GM21528 (cell line): ENCODE results near the gene ENC1.
A peak's percentile ranks its signal among the peaks of the same experiment; 100 is the strongest.

Experiments
- ATAC-seq: cut with Tn5 transposase; IDR thresholded peaks from one replicate; pipeline ENCODE4 v1.9.1; 2021; ENCODE audit warnings: mild to moderate bottlenecking, moderate library complexity; ENCODE audit not compliant: unreplicated experiment, low FRiP score

Gene ENC1

DNA sequence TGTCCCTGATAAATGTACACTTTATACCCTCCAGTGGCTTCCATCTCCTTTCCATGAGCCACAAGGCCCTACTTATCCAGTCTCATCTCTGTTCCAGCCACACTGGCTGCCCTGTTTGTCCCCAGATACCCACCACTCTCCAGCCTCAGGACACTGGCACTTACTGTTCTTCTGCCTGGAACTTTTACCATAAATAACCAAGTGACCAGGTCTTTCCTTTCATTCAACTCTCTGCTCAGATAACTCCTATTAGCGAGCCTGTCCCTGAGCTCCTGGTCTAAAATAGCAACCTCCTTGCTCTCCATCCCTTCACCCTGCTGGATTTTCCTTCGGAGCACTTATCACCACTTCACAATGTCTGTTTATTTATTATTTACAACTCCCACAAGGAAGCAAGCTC, 16.6 kb upstream of the ENC1 start:
- no peak for ATAC-seq

DNA sequence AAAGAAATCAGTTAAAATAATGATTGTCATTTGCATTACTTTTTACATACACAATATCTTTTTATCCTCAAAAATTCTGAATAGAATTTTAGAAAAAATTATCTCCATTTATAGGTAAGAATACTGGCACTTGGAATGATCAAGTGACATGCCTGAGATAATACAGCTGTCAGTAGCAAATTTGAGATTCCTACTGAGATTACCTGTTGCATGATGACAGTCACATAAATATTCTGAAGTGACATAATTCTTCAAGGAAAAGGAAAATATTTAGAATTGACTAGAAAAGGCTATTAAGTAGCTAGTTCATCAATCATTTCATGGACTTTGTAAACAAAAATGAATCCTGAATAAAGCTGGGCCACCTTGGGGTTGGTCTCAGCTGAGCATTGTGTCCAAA, 15.2 kb upstream of the ENC1 start:
- no peak for ATAC-seq

DNA sequence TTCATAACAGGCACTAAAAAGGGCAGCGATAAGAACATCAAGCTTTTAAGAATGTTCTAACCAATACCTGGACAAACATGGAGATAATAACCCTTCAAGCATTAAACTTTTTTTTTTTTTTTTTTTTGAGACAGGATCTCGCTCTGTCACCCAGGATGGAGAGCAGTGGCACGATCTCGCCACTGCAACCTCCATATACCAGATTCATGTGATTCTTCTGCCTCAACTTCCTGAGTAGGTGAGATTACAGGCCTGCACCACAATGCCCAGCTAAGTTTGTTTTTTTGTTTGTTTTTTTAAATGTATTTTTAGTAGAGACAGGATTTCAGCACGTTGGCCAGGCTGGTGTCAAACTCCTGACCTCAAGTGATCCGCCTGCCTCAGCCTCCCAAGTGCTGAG, 14.7 kb upstream of the ENC1 start:
- ATAC-seq = no peak

DNA sequence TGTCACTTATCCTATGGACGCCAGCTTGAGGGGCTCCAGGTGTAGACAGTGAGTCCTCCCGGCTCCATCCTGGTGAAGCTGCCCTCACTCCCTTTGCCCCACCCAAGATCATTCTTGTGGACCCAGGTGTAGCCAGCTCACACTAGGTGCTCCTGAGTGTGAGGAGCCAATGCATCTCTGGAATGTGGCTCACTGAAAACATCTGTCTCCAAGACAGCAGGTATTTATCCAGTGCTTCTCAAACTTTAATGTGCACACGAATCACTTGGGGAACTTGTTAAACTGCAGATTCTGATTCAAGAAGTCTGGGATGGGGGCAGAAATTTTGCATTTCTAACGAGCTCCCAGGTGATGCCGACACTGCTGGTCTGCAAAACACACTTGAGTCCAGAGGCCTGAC, 13.5 kb upstream of the ENC1 start:
- no peak for ATAC-seq

DNA sequence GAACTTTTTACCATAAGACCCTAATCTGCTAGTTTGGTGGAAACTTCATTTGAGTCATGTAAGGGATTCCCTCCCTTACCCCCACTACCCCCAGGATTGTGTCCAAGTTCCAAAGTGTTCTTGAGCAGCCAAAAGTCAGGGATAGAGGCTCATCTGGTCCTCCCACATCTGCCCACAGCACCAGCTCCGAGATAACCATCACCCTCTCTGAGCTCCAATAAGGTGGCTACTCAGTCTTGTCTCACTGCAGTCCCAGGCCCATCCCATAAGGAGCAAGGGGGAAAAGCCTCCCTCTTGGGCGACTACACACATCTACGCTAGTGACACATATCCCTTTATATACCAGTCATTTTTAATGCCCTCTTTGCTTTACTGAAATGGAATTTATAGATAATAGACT, 12.0 kb upstream of the ENC1 start:
- no peak for ATAC-seq

DNA sequence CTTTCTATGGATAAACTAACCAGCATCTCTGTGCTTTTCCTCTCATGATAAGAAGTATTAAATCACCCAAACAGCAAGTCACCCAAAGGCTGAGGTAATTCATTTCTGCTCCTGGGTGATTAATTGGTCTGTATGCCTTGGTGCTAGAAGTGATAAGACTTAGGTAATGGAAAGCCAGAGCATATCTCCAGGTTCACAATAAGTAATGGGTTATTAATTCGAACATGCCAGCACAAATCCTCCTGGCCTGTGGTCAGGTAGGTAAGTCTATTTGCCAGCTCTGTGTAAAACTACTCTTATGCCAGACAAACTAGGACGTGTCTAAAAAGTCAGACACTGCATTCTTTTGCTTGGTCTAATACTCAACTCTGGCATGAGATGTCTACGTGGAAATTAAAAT, 11.2 kb upstream of the ENC1 start:
- ATAC-seq = no peak

DNA sequence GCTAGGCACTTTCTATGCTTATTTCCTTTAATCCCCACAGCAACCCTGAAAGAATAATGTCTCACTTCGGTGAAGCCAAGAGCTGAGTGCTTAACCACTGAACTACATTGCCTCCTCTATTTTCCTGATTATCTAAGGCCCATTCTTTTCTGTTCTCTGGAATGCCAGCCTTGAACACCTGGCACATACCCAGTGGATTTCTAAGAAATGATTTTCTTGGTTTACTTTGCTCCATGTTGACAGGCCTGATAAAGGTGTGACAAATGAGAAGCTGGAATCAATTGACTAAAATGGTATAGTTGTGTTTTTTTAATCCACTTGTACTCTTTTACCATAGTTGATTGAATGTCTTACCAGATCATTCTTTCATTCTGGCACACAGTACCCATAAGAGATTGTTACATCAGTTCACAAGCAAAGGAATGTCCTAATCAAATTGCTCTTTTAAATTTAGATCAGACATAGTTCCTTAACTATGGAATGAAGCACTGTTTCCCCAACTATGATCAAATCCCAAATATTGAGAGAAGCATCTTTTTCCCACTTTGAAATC, 9.0 kb upstream of the ENC1 start:
- ATAC-seq = no peak

DNA sequence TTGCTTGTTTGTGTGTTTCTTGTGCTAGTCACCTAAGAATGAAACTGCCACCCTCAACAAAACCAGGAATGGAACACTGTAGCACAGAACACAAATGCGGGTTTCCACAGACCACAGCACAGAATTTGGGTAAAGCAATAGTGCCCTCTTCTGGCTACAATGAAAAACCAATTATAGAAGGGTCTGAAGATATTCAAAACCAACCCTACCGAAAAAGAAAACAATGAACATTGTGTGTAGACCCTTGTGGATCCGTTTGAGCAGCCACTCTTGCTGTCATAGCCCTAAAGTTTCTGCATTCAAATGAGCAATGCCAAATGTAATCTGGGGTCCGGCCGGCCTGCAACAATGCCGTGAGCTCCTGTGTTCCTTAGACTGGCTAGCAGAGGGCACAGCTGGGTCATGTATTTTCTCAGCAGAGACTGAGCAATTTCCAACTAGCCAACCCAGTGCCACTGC, 8.3 kb upstream of the ENC1 start:
- no peak for ATAC-seq

DNA sequence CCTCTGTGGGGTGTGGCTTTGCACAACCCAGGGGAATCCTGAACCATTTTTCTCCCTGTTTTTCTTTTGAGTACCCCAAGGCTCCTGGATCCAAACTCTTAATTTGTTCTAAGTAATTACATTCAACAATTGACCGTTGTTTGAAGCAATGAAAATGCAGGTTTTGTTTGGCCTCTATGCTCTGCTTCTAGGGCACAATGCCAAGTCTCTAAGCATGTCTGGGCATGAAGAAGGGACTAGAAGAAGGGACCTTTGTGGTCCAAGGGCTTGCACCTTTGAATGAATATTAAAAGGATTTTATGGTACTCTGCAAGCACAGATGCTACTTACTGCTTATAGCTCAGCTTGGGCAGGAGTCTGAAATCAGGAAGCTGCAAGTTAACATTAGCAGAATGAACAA, 6.6 kb upstream of the ENC1 start:
- no peak for ATAC-seq

DNA sequence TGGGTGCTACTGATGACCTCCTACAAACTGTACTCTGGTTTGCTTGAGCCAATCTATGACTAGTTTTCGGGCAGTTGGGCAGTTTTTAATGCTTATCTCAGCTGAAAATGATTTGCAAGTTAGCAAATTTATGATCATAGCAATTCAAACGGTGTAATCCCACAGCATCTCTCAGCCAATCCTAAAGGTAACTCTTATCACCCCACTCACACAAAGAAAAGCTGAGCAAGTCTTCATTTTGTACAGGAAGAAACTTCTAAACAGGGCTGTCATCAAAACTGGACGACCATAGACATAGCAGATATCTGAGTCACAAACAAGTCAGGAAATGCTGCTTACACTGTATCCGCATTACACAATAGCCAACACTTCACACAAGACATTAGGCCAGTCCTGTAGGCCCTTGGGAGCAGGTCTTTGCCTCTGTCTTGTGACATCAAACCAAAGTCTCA, 2.6 kb upstream of the ENC1 start:
- ATAC-seq = no peak

DNA sequence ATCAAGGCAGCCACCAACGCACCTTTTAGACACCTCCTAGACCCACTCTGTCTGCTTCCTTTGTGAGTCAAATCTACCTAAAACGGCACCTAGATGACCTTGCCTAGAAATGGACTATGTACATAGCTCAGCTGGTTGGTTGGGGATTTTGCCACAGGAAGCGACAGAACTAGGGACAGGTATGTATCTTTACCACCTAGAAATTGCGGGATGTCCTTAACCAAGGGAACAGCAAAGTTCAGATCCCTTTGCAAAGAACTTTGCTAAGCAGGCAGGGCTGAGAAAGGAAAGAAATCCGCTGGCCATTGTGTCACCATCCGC, 2.0 kb upstream of the ENC1 start:
- no peak for ATAC-seq

DNA sequence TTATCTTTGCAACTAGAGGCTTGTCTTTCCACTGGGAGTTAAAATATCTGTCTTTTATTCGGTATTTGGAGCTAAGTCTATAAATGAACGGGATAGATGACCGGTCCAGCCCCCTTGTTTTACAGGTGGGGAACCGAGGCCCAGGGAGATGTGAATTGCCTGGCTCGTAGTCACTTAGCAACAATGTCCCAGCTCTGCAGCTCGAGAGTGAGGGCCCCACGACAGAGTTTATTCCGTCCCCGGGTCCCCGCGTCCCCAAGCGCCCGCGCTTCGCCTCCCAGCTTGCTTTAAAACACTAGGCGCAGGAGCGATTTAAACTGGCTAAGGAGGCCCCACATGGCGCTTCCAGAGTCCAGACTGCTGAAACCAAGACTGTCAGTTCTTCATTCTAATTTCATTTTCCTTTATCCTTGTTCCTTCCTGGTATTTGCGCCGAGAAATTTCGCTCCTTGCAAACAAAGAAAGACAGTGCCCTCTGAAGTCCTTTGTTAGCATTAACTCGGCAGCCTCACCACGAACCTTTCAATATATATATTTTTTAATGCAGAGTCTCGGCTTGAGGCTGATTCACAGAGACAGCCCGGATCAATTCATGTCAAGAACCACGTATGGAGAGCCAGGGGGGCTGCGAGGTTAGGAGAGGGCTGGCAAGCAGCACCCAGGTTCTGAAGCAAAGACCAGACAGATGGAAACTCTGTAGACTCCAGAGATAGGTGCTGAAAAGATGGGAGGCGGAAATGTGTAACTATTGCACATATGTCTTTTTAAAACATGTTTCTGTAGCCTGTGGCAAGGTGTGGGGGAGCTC, 1.4 kb upstream of the ENC1 start:
- ATAC-seq = no peak

DNA sequence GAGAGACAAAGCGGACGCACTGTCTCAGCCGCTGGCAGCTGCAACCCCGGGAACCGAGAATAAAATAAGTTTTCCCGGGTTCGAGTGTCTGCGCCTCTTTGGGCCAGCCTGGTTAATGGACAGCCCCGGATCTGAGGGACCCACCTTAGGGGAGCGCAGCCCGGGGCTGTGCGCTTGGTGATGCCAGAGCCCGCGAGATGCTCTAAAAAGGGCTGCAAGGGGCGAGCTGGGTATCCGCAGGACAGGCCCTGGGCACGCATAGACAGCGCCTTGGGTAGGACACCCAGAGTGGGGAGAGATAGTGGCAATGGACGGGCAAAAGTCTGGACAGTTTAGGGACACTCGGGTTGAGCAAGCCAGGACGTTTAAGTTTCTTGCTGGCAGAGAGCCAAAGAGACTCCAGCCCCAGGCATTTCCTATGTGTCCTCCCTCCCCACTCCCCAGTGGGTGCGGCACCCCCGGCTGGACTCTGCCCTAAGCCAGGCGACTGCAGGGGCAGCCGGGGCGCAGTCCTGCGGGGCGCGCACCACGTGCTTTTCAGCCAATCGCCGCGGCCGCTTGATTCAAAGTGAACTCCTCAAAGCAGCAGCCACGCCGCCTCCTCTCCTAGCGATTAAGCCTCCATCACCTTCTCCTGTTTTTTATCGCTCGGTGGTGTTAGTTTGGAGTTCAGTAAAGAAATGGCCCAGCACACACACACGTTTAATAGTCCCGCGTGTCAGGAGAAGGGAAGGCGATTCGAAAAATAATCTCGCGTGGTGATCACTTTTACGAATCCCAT, 616 bp upstream of the ENC1 start:
- peak; percentile 23 for ATAC-seq

DNA sequence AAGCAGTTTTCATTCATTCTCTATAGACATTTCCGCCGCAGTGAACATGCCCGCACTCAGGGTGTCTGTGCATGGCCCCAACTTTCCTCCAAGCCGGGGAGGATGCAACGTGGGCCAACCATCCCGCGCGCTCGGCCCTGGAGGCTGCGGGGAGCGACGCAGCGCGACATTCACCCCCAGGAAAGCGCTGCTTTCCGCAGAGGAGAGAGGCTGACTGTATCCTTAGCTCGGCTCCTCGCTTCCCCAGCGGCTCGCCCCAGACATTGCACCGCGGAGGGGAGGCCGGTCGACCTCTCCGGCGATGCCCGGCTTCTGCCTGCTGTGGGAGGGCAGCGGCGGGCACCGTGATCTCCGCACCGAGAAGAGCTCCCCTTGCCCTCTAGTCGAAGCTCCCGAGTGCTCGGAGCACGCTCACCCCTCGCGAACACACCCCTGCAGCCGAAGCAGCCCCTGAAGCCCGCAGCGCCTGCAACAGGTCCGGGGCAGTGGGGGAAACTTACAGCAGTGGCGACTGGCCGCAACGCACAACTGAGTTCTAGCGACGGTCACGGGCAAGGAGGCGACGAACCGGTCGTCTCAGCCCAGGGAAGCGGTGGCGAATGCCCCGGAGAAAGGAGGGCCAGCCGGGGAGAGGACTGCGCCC, 600 bp downstream of the ENC1 start:
- ATAC-seq = peak; percentile 30

DNA sequence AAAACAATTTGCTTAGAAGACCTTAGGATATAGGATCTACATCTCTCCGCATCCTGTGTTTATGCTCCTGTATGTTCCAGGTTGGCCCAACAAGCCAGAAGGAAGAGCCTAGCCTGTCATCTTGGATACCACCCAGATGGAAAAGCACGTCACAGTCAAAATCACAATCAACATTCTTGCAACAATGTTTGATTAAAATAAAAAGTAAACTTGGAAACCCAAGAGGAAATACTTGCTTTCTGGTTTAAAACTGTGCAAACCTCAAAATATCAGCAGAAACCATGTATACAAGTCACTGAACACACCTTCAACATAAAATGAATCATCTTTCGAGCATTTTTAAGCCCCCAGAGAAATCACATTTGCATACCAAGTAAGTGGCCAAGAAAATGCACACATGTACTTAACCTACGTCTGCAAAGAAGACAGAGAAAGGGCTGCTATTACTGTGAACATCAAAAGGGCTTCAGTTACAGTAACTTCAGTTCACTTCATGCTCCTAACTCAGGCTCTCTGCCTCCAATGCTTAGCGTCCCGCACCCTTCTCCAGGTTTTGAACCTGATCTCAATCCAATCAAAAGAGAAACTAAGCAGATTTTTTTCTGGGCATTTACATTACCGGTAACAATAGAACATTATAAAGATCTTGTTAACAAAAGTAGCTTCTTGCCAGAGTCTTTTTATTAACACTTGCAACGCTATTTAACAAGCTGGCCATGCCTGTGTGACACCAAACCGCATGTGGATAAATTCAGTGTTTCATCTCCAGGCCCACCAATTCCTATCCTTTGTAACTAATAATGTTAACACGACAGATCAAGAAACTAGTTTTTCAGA, 1.3 kb downstream of the ENC1 start:
- ATAC-seq = peak; percentile 31

DNA sequence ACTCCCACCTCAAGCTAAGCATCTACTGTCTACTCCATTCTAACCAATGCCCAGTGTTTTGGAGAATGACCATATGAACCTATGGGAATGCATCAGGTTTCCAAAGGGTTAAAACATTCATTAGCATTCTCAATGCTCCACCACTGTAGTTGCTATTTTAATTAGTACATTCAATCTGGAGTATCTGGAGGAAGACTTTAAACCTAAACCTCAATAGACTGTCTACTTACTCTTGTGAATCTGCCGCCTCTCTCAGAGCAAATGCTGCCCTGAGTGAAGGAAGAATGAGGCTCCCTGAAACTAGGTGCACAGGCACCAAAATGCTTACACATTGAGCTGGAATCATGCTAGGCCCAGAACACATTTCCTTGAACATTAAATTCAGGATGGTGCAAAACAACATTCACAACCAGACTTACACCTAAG, 2.0 kb downstream of the ENC1 start:
- no peak for ATAC-seq

DNA sequence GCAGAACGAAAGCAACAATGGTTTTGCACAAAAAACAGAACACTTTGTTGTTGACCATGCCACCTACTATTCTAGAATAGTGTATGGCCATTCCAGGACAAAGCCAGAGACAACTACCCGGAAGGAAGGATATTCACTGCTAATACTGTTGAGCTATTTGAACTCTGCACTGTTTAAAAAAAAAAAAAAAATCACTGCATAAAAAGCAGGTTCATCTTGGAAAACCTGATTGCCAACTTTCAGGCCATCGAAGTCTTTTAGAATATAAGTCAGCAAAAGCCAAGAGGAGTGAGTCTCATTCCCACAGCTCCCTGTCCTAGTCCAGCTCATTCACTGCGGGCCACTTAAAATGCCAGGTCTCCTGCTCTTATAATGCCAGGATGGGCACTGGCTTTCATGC, 4.0 kb downstream of the ENC1 start:
- ATAC-seq = no peak

DNA sequence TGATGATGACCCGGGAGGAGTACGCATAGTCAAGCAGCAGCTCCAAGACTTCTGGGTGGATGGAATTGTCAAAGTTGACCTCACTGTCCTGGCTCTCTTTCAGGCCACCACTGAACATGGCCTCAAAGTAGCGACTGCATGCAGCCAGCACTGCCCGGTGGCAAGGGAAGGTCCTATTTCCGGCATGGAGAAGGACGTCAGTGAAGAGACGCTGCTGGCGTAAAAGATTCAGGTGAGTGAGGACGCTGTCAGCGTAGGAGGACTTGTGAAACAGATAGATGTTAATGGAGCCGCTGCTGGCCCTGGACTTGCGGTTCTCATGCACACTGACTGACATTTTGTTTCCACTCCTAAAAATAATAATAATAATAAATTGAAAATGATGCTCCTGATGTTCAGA, 4.4 kb downstream of the ENC1 start:
- ATAC-seq = no peak

DNA sequence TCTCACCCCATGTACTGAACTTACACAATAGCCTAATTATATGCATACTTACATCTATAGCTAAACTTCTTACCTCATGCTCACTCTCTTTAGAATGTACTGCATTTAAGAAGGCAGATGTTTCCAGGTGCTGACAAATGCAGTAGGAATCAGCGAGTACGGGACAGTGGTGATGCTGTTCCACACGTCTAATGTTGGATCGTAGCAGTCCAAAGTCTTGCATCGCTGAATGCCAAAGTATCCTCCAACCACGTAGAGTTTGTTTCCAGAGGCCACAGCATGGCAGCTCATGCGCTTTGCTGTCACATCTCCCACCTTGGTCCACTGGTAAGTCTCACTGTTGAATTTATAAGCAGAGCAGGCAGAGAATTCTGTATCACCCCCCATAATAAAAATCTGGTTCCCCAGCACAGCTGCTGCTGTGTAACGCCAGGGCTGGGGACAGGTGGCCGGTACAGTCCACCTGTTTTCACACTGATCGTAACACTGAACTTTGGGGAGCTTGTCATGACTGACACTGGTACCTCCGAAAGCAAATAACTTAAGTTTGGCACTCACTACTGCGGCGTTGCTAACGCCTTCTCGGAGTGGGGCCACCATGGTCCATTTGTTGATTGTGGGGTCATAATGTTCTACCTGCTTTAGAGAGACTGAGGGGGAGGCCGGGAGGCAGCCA, 5.8 kb downstream of the ENC1 start:
- no peak for ATAC-seq

DNA sequence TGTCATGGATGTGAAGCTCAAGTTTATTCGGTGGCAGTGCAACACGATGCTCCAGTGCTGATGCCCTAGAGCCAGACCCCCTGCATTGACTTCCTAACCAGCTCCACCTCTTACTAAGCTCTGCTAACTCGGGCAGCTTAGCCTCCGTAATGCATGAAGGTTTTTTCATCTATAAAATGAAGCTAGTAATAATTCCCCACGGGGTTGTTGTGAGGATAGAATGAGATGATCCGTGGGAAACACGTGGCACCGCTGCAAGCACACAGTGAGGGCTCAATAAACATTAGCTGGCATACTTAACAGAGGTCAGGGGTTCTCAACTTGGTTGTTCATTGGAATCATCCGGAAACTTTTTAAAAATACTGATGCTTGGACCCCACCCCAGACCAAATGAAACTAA, 6.8 kb downstream of the ENC1 start:
- no peak for ATAC-seq
